Neural progenitor cell (in vitro differentiated cells): Measurements from ENCODE around the gene CDCA5. TPM values are rescaled to one million over a fixed set of nuclear protein-coding genes. Genes with fewer than 3 reads are reported as not detected.
A peak's percentile ranks its signal among the peaks of the same experiment; 100 is the strongest.

Experiments
- DNase-seq: peaks from one replicate; pipeline ENCODE4 v3.0.0-alpha.2; 2016; ENCODE audit warnings: low spot score
- H2AFZ ChIP-seq: fragments of 200-600 bp; sonication (generic); replicated peaks from 2 replicates; pipeline ENCODE4 v1.6.1; 2016; ENCODE audit warnings: antibody characterized with exemption
- H3F3A ChIP-seq: fragments of 200-600 bp; sonication (generic); 2 replicates; pipeline ENCODE4 v1.6.1; 2016; ENCODE audit warnings: antibody characterized with exemption, low read depth
- H3K27ac ChIP-seq: fragments of 200-600 bp; sonication (generic); 2 replicates; pipeline ENCODE4 v1.5.1; 2016; ENCODE audit warnings: mild to moderate bottlenecking
- H3K27me3 ChIP-seq: fragments of 200-600 bp; sonication (generic); 2 replicates; pipeline ENCODE4 v1.6.1; 2016; ENCODE audit warnings: mild to moderate bottlenecking, moderate library complexity
- H3K36me3 ChIP-seq: fragments of 200-600 bp; sonication (generic); 2 replicates; pipeline ENCODE4 v1.5.1; 2016
- H3K4me1 ChIP-seq: fragments of 200-600 bp; sonication (generic); 2 replicates; pipeline ENCODE4 v1.6.1; 2016; ENCODE audit warnings: mixed run types
- H3K4me2 ChIP-seq: fragments of 200-600 bp; sonication (generic); 2 replicates; pipeline ENCODE4 v1.6.1; 2016
- H3K4me3 ChIP-seq: fragments of 200-600 bp; sonication (generic); 2 replicates; pipeline ENCODE4 v1.5.1; 2016
- H3K79me2 ChIP-seq: fragments of 200-600 bp; sonication (generic); 2 replicates; pipeline ENCODE4 v1.6.1; 2016; ENCODE audit warnings: low read depth
- H3K9ac ChIP-seq: fragments of 200-600 bp; sonication (generic); 2 replicates; pipeline ENCODE4 v1.6.1; 2016
- H3K9me3 ChIP-seq: fragments of 200-600 bp; sonication (generic); 2 replicates; pipeline ENCODE4 v1.5.1; 2016; ENCODE audit warnings: low read depth
- H4K20me1 ChIP-seq: fragments of 200-600 bp; sonication (generic); 2 replicates; pipeline ENCODE4 v1.6.1; 2016; ENCODE audit warnings: low read depth
- H3K27ac Mint-ChIP-seq: 3 replicates; pipeline ENCODE4 v1.8.0; 2021; ENCODE audit warnings: mixed read lengths
- H3K27me3 Mint-ChIP-seq: 2 replicates; pipeline ENCODE4 v1.8.0; 2022; ENCODE audit warnings: low read depth, mild to moderate bottlenecking, inconsistent platforms, moderate library complexity, mixed read lengths; ENCODE audit not compliant: insufficient read depth
- H3K36me3 Mint-ChIP-seq: 3 replicates; pipeline ENCODE4 v1.8.0; 2021; ENCODE audit warnings: mixed read lengths
- H3K4me1 Mint-ChIP-seq: 3 replicates; pipeline ENCODE4 v1.8.0; 2021; ENCODE audit warnings: mixed read lengths
- H3K4me3 Mint-ChIP-seq: 3 replicates; pipeline ENCODE4 v1.8.0; 2021; ENCODE audit warnings: mild to moderate bottlenecking, moderate library complexity, mixed read lengths
- H3K9me3 Mint-ChIP-seq: 3 replicates; pipeline ENCODE4 v1.8.0; 2020; ENCODE audit warnings: mixed read lengths
- CTCF ChIP-seq: fragments of 200-600 bp; sonication (generic); IDR thresholded peaks from 2 replicates; pipeline ENCODE4 v1.5.1; 2017; ENCODE audit warnings: antibody characterized with exemption, mild to moderate bottlenecking
- EZH2 ChIP-seq: fragments of 200-600 bp; sonication (generic); IDR thresholded peaks from 2 replicates; pipeline ENCODE4 v1.6.1; 2017; ENCODE audit warnings: antibody characterized with exemption, mild to moderate bottlenecking, moderate library complexity
- EZH2phosphoT487 ChIP-seq: fragments of 200-600 bp; sonication (generic); IDR thresholded peaks from 2 replicates; pipeline ENCODE4 v1.6.1; 2017; ENCODE audit warnings: antibody characterized with exemption
- total RNA-seq: library from RNA; depleted of rRNA; stranded (reverse); fragments of >200 nt; gene quantifications from 2 replicates; pipeline ENCODE4 v1.2.3, GENCODE V29; 2015; ENCODE audit warnings: low replicate concordance

Gene CDCA5
- total RNA-seq, 1 donor from 2014 or later = 46.7 TPM

GRCh38 chr11:65112546-65113360 lies 28.9 kb upstream of the CDCA5 start:
- H3K36me3 ChIP-seq = no peaks in the 10 kb centered on the region
- H3K4me1 Mint-ChIP-seq = peaks cover 28% of the 10 kb centered on the region
- TF ChIP-seq EZH2phosphoT487 (no peak), EZH2 (no peak), CTCF (peak; percentile 92)
- peak overlapping the region; percentile 60 for H3K9ac ChIP-seq
- H3K4me2 ChIP-seq = peak overlapping the region; percentile 97
- no peak overlapping the region for H3K27ac ChIP-seq
- DNase-seq = peak; percentile 75
- H3K9me3 ChIP-seq = no peaks in the 10 kb centered on the region
- peak overlapping the region; percentile 69 for H3K27ac Mint-ChIP-seq
- peaks cover 30% of the 10 kb centered on the region for H3K79me2 ChIP-seq
- H4K20me1 ChIP-seq = peaks cover 28% of the 10 kb centered on the region
- peak overlapping the region; percentile 81 for H3K4me3 ChIP-seq
- H3K4me1 ChIP-seq = peaks cover 9% of the 10 kb centered on the region
- peak overlapping the region; percentile 70 for H2AFZ ChIP-seq
- no peaks in the 10 kb centered on the region for H3K27me3 ChIP-seq
- H3K36me3 Mint-ChIP-seq = peaks cover 5% of the 10 kb centered on the region
- H3K4me3 Mint-ChIP-seq = peak overlapping the region; percentile 97
- H3K27me3 Mint-ChIP-seq = peaks cover 11% of the 10 kb centered on the region
- H3F3A ChIP-seq = peaks cover 49% of the 10 kb centered on the region
- H3K9me3 Mint-ChIP-seq = no peaks in the 10 kb centered on the region

- peaks cover 28% of the 10 kb centered on the region for H3K4me1 Mint-ChIP-seq
- H3K9me3 Mint-ChIP-seq = no peaks in the 10 kb centered on the region
- peak within 1 kb of the TSS; percentile 81 for H3K4me3 ChIP-seq
- H3K36me3 Mint-ChIP-seq = peaks cover 5% of the 10 kb centered on the region
- peaks cover 28% of the 10 kb centered on the region for H4K20me1 ChIP-seq
- no peaks in the 10 kb centered on the region for H3K36me3 ChIP-seq
- H3K79me2 ChIP-seq = peaks cover 30% of the 10 kb centered on the region
- peaks cover 44% of the 10 kb centered on the region for H3F3A ChIP-seq
- peak within 1 kb of the TSS; percentile 97 for H3K4me2 ChIP-seq
- H3K9ac ChIP-seq = peak within 1 kb of the TSS; percentile 60
- H3K27ac Mint-ChIP-seq = peak within 1 kb of the TSS; percentile 66
- H3K9me3 ChIP-seq = no peaks in the 10 kb centered on the region
- H3K27me3 ChIP-seq = no peaks in the 10 kb centered on the region
- peaks cover 9% of the 10 kb centered on the region for H3K4me1 ChIP-seq
- TF ChIP-seq EZH2 (no peak), CTCF (no peak), EZH2phosphoT487 (no peak)
- peak within 1 kb of the TSS; percentile 32 for H3K27ac ChIP-seq
- peak within 1 kb of the TSS; percentile 70 for H2AFZ ChIP-seq
- H3K4me3 Mint-ChIP-seq = peak within 1 kb of the TSS; percentile 97
- peaks cover 9% of the 10 kb centered on the region for H3K27me3 Mint-ChIP-seq
- DNase-seq = peak; percentile 99
Measured at GRCh38 chr11:65111744-65112545, 28.1 kb upstream of the CDCA5 start, which contains the start of gene TM7SF2. TM7SF2 (plus strand) TSS chr11:65111872; CDS start chr11:65112016, 144 bp downstream.

GRCh38 chr11:65111159-65111743 lies 27.4 kb upstream of the CDCA5 start:
- Mint-ChIP-seq H3K4me1 (peaks cover 28% of the 10 kb centered on the region), H3K36me3 (peaks cover 5% of the 10 kb centered on the region), H3K9me3 (no peaks in the 10 kb centered on the region), H3K27me3 (peaks cover 9% of the 10 kb centered on the region), H3K4me3 (peak overlapping the region; percentile 97), H3K27ac (no peak overlapping the region)
- H4K20me1 ChIP-seq = peaks cover 28% of the 10 kb centered on the region
- no peak overlapping the region for H3K9ac ChIP-seq
- H3K27me3 ChIP-seq = no peaks in the 10 kb centered on the region
- H3K4me3 ChIP-seq = peak overlapping the region; percentile 81
- peaks cover 9% of the 10 kb centered on the region for H3K4me1 ChIP-seq
- no peaks in the 10 kb centered on the region for H3K36me3 ChIP-seq
- DNase-seq = no peak
- H3K9me3 ChIP-seq = no peaks in the 10 kb centered on the region
- H3K4me2 ChIP-seq = peak overlapping the region; percentile 97
- H3K79me2 ChIP-seq = peaks cover 26% of the 10 kb centered on the region
- no peak overlapping the region for H2AFZ ChIP-seq
- peaks cover 37% of the 10 kb centered on the region for H3F3A ChIP-seq
- no peak overlapping the region for H3K27ac ChIP-seq
- TF ChIP-seq EZH2 = no peak
- no peak for TF ChIP-seq EZH2phosphoT487
